K562 (cell line): Measurements from ENCODE around the gene DESI1. TPM values are rescaled to one million over a fixed set of nuclear protein-coding genes. Genes with fewer than 3 reads are reported as not detected.

Source experiments
- AFF1 ChIP-seq, 2 experiments: fragments of 450-650 bp; IDR thresholded peaks; 2 replicates each; pipeline ENCODE4 v1.6.1; 2018; ENCODE audit warnings: mild to moderate bottlenecking in 2 of 2, low read depth in 1 of 2; ENCODE audit not compliant: partially characterized antibody in 2 of 2
- ATF1 ChIP-seq, 2 experiments: fragments of 450-650 bp in 1 of 2; IDR thresholded peaks; 2 replicates each; pipeline ENCODE4 v1.6.1; 2016; ENCODE audit warnings: missing compliant biosample characterization in 1 of 2, missing genetic modification characterization in 1 of 2
- BMI1 ChIP-seq: fragments of 150-350 bp; IDR thresholded peaks from 2 replicates; pipeline ENCODE4 v1.6.1; 2014; ENCODE audit warnings: low read length
- BRD4 ChIP-seq: fragments of 200-600 bp; sonication (generic); IDR thresholded peaks from 2 replicates; pipeline ENCODE4 v1.6.1; 2017; ENCODE audit warnings: inconsistent platforms
- KLF1 ChIP-seq: fragments of 450-650 bp; IDR thresholded peaks from 2 replicates; pipeline ENCODE4 v1.6.1; 2016; ENCODE audit warnings: missing genetic modification characterization, missing compliant biosample characterization
- MTA1 ChIP-seq: fragments of 450-650 bp; IDR thresholded peaks from 2 replicates; pipeline ENCODE4 v1.6.1; 2017; ENCODE audit warnings: borderline replicate concordance
- MTA3 ChIP-seq: fragments of 450-650 bp; formaldehyde crosslinking; IDR thresholded peaks from 2 replicates; pipeline ENCODE4 v1.6.1; 2017; ENCODE audit warnings: mild to moderate bottlenecking, borderline replicate concordance
- NFIC ChIP-seq: fragments of 450-650 bp; IDR thresholded peaks from 2 replicates; pipeline ENCODE4 v1.6.1; 2017; ENCODE audit warnings: mild to moderate bottlenecking, inconsistent platforms
- NKRF ChIP-seq: fragments of 450-650 bp; IDR thresholded peaks from 2 replicates; pipeline ENCODE4 v1.6.1; 2016; ENCODE audit warnings: borderline replicate concordance
- NR4A1 ChIP-seq, 2 experiments: fragments of 250-450 bp in 1 of 2; fragments of 450-650 bp in 1 of 2; sonication (Bioruptor Pico) in 1 of 2; IDR thresholded peaks; 2 replicates each; pipeline versions ENCODE4 v1.4.0 to v1.6.1; 2016 to 2020; ENCODE audit warnings: mild to moderate bottlenecking in 2 of 2, missing compliant biosample characterization in 1 of 2, missing genetic modification characterization in 1 of 2, moderate library complexity in 1 of 2
- PRMT5 ChIP-seq: sonication (generic); formaldehyde crosslinking; IDR thresholded peaks from 2 replicates; pipeline ENCODE4 v1.5.0; 2020; ENCODE audit warnings: missing genetic modification reagents
- RREB1 ChIP-seq: fragments of 250-450 bp; sonication (Bioruptor Pico); IDR thresholded peaks from 2 replicates; pipeline ENCODE4 v1.4.0; 2020
- ZKSCAN8 ChIP-seq: fragments of 200-800 bp; sonication (Bioruptor generic); IDR thresholded peaks from 2 replicates; pipeline ENCODE4 v1.6.1; 2016; ENCODE audit warnings: missing genetic modification characterization, missing compliant biosample characterization
- ZNF780A ChIP-seq: fragments of 250-450 bp; sonication (Bioruptor Pico); IDR thresholded peaks from 2 replicates; pipeline ENCODE4 v1.5.0; 2021; ENCODE audit warnings: mild to moderate bottlenecking
- ZNF785 ChIP-seq: fragments of 250-450 bp; sonication (Bioruptor Pico); IDR thresholded peaks from 2 replicates; pipeline ENCODE4 v1.4.0; 2020; ENCODE audit warnings: mild to moderate bottlenecking
- polyA plus RNA-seq, 8 experiments: library from polyadenylated mRNA; depleted of rRNA in 4 of 8; stranded (reverse) in 5 of 8; unstranded in 3 of 8; fragments of >200 nt; fragmentation: Nextera tagmentation in 2 of 8; fragmentation: Illumina TruSeq in 1 of 8; extraction: Ambion mirVana in 2 of 8; extraction: Trizol in 1 of 8; gene quantifications; 2 replicates each; pipeline versions ENCODE4 v1.2.1 to v1.2.3, GENCODE V29; 2011 to 2014; ENCODE audit warnings: inconsistent platforms in 1 of 8, missing spikeins in 1 of 8
- total RNA-seq, 7 experiments: library from RNA; depleted of rRNA in 6 of 7; stranded (reverse); fragments of >200 nt in 6 of 7; fragmentation: Illumina TruSeq in 2 of 7; extraction: Trizol in 2 of 7; gene quantifications; 2 replicates each; pipeline versions ENCODE4 v1.2.1 to v1.2.3, GENCODE V29; 2011 to 2021; ENCODE audit warnings: low replicate concordance in 1 of 7

DESI1 gene
- total and polyA plus RNA-seq, 9 of the 15 experiments (the other 6 are each of a cell fraction or from before 2014, with no cell fraction given) = 7.2 to 45.9 (median 29.8) TPM

GRCh38 chr22:41621099-41621910, 462 bp upstream of the DESI1 start, which contains the start of gene XRCC6 (continued):
- TF ChIP-seq ATF1 (CRISPR knock-in tag; IDR thresholded peaks at IDR 0.05) (peak; percentile 62; the same call in 1 of the 2 replicates), ATF1 (tag; IDR thresholded peaks at IDR 0.05) (peak; percentile 96), ZKSCAN8 (CRISPR knock-in tag) (no peak), BMI1 (no peak), MTA1 (no peak), MTA3 (peak; percentile 37; the same call in 1 of the 2 replicates), KLF1 (tag) (no peak), BRD4 (peak; percentile 70), ZNF780A (no peak), NR4A1 (CRISPR knock-in tag; IDR thresholded peaks at IDR 0.05) (no peak), NR4A1 (tag; IDR thresholded peaks at IDR 0.05) (no peak), AFF1 (IDR thresholded peaks at IDR 0.05; ENCODE audit: low read depth in 1 of 2, partially characterized antibody in 2 of 2) (peak in 1 of 2 experiments; percentile 18), PRMT5 (no peak), NKRF (peak; percentile 83; the same call in 1 of the 2 replicates), NFIC (peak; percentile 33; the same call in 1 of the 2 replicates), ZNF785 (CRISPR knock-in tag) (no peak), RREB1 (CRISPR knock-in tag) (no peak)
